Glutamatergic neuron (in vitro differentiated cells): ENCODE results near the gene NDUFA7. TPM values are rescaled to one million over a fixed set of nuclear protein-coding genes. Genes with fewer than 3 reads are reported as not detected.

ENCODE experiments used
- DNase-seq: peaks from one replicate; pipeline ENCODE4 v3.0.0; 2022
- H3K27ac Mint-ChIP-seq: one replicate; pipeline ENCODE4 v1.8.0; 2020; ENCODE audit warnings: mild to moderate bottlenecking, mixed read lengths, inconsistent platforms; ENCODE audit not compliant: unreplicated experiment
- H3K27me3 Mint-ChIP-seq: one replicate; pipeline ENCODE4 v1.8.0; 2020; ENCODE audit warnings: mild to moderate bottlenecking, moderate library complexity, mixed read lengths, inconsistent platforms; ENCODE audit not compliant: unreplicated experiment
- H3K36me3 Mint-ChIP-seq: one replicate; pipeline ENCODE4 v1.8.0; 2020; ENCODE audit warnings: mild to moderate bottlenecking, mixed read lengths, inconsistent platforms; ENCODE audit not compliant: unreplicated experiment
- H3K4me1 Mint-ChIP-seq: one replicate; pipeline ENCODE4 v1.8.0; 2020; ENCODE audit warnings: mild to moderate bottlenecking, low read depth, mixed read lengths, inconsistent platforms; ENCODE audit not compliant: unreplicated experiment
- H3K4me3 Mint-ChIP-seq: one replicate; pipeline ENCODE4 v1.8.0; 2020; ENCODE audit warnings: mild to moderate bottlenecking, mixed read lengths, inconsistent platforms; ENCODE audit not compliant: unreplicated experiment
- H3K9me3 Mint-ChIP-seq: one replicate; pipeline ENCODE4 v1.8.0; 2020; ENCODE audit warnings: mild to moderate bottlenecking, moderate library complexity, mixed read lengths, inconsistent platforms; ENCODE audit not compliant: unreplicated experiment
- total RNA-seq: library from RNA; stranded (reverse); fragmentation: NEBNext Ultra II Directional; extraction: Animal tissue kit (Norgen Biotek cat#: 25700); gene quantifications from one replicate; pipeline ENCODE4 v1.2.1, GENCODE V29; 2021; ENCODE audit not compliant: unreplicated experiment
- TF ChIP-seq, protein P1 (sequence below): fragments of 200-600 bp; sonication (generic); IDR thresholded peaks from one replicate; pipeline ENCODE4 v1.5.0; 2021; ENCODE audit not compliant: partially characterized antibody, unreplicated experiment

NDUFA7 gene
- total RNA-seq, 1 donor from 2014 or later: 65.1 TPM

DNA sequence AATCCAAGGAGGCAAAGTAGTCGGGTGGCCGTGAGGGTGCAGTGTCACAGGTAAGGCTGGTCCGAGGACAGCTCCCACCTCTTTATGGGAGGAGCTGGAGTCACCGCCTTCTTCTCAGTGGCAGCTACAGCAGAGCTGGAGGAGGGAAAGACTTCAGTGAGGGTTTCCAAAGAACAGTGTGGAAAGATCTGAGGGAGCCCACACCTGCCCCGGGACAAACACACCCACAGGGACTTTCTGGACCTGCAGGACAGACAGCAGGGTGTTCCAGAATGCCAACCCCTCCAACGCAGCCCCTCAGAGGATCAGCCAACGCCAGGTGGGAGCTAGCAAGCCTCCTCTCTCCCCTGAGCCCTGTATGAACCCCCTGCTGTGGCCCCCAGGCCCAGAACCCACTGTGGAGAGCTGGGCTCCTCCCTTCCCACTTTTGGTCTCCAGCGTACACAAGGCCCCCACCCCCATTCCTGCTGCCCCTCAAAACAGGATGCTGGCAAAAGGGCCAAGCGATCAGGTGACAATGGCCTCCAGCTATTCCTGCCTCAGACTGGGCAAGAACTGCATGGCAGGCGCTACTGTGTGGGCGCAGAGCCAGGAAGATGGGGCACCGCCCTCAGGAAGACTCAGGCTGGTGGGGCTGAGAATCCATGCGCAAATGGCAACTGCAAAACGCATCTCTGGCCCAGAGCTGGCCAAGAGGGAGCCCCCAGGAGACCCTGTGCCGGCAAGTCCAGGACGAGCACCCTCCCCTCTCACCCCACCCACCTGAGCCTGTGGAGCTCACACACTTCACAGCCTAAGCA lies 9.5 kb downstream of the NDUFA7 start:
- no peak overlapping the region for H3K27ac Mint-ChIP-seq

GRCh38 chr19:8310342-8311055 lies 10.7 kb downstream of the NDUFA7 start:
- Mint-ChIP-seq H3K27me3 (peaks cover 8% of the 10 kb centered on the region), H3K9me3 (peaks cover 3% of the 10 kb centered on the region), H3K4me1 (peaks cover 9% of the 10 kb centered on the region), H3K36me3 (no peaks in the 10 kb centered on the region), H3K27ac (no peak overlapping the region), H3K4me3 (no peak overlapping the region)
- DNase-seq: no peak
- TF ChIP-seq, protein P1, sequence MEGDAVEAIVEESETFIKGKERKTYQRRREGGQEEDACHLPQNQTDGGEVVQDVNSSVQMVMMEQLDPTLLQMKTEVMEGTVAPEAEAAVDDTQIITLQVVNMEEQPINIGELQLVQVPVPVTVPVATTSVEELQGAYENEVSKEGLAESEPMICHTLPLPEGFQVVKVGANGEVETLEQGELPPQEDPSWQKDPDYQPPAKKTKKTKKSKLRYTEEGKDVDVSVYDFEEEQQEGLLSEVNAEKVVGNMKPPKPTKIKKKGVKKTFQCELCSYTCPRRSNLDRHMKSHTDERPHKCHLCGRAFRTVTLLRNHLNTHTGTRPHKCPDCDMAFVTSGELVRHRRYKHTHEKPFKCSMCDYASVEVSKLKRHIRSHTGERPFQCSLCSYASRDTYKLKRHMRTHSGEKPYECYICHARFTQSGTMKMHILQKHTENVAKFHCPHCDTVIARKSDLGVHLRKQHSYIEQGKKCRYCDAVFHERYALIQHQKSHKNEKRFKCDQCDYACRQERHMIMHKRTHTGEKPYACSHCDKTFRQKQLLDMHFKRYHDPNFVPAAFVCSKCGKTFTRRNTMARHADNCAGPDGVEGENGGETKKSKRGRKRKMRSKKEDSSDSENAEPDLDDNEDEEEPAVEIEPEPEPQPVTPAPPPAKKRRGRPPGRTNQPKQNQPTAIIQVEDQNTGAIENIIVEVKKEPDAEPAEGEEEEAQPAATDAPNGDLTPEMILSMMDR: no peak

More for the DNA sequence above, 9.5 kb downstream of the NDUFA7 start:
- Mint-ChIP-seq H3K27me3 (peaks cover 8% of the 10 kb centered on the region), H3K4me3 (no peak overlapping the region), H3K36me3 (no peaks in the 10 kb centered on the region), H3K9me3 (peaks cover 3% of the 10 kb centered on the region), H3K4me1 (peaks cover 12% of the 10 kb centered on the region)
- no peak for DNase-seq
- TF ChIP-seq, protein P1: no peak

DNA sequence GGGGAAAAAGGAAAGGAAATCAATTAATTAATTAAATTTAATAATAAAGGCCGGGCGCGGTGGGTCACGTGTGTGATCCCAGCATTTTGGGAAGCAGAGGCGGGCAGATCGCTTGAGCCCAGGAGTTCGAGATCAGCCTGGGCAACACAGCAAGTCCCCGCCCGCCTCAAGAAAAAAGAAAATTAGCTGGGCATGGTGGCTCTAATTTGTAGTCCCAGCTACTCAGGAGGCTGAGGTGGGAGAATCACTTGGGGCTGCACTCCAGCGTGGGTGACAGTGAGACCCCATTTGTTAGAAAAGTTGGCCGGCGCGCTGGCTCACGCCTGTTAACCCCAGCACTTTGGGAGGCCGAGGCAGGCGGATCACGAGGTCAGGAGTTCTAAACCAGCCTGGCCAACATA lies 12.3 kb downstream of the NDUFA7 start:
- peaks cover 3% of the 10 kb centered on the region for H3K9me3 Mint-ChIP-seq
- peaks cover 9% of the 10 kb centered on the region for H3K4me1 Mint-ChIP-seq
- peak overlapping the region; percentile 45 for H3K27ac Mint-ChIP-seq
- H3K36me3 Mint-ChIP-seq: no peaks in the 10 kb centered on the region
- DNase-seq: no peak
- H3K4me3 Mint-ChIP-seq: peak overlapping the region; percentile 89
- TF ChIP-seq, protein P1: no peak
- peaks cover 8% of the 10 kb centered on the region for H3K27me3 Mint-ChIP-seq

- TF ChIP-seq, protein P1: no peak
- Mint-ChIP-seq H3K27ac (peak within 1 kb of the TSS; percentile 92), H3K36me3 (no peaks in the 10 kb centered on the region), H3K27me3 (peaks cover 8% of the 10 kb centered on the region), H3K9me3 (peaks cover 3% of the 10 kb centered on the region), H3K4me3 (peak within 1 kb of the TSS; percentile 99), H3K4me1 (peaks cover 9% of the 10 kb centered on the region)
- DNase-seq: peak; percentile 92
Observed at GRCh38 chr19:8307965-8308866, 13.0 kb downstream of the NDUFA7 start, which contains the start of gene CD320. Gene CD320, minus strand, starts transcription at chr19:8308358. Its CDS starts 68 bp downstream, at chr19:8308290.
